Measurements from ENCODE around the gene FAM186B.
"Not testable (repeated sequence)": the region's sequence is repeated elsewhere in the genome, so short reads cannot be mapped to it uniquely, and the experiment has no call there.

Gene FAM186B

DNA sequence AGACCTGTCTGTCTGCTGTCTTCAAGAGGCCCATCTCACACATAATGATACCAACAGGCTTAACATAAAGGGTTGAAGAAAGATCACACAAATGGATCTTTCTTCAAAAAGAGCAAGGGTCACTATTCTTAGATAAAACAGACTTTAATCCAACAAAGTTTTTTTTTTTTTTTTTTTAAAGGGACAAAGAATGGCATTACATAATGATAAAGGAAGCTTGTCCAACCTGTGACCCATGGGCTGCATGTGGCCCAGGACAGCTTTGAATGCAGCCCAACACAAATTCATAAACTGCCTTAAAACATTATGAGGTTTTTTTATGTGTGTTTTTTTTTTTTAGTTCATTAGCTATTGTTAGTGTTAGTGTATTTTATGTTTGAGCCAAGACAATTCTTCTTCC, 6.8 kb upstream of the FAM186B start:
- in situ Hi-C loops (cut with HindIII; ENCODE audit: low sequenced_read_pairs): no loop called here
- no peak for TF ChIP-seq CTCF (IDR thresholded peaks at IDR 0.05; ENCODE audit: low read depth, low read length)
- H3K4me3 ChIP-seq (ENCODE audit: low read depth, low read length): no peak overlapping the region

GRCh38 chr12:49610785-49611184, 5.3 kb upstream of the FAM186B start:
- DNase-seq (ENCODE audit: low read depth, low spot score); in situ Hi-C loops (cut with HindIII; ENCODE audit: low sequenced_read_pairs); H3K4me3 ChIP-seq (ENCODE audit: low read depth, low read length): not testable (repeated sequence)

More for the DNA sequence above, 6.8 kb upstream of the FAM186B start:
- no peak for DNase-seq (ENCODE audit: low read depth, low spot score)

DNA sequence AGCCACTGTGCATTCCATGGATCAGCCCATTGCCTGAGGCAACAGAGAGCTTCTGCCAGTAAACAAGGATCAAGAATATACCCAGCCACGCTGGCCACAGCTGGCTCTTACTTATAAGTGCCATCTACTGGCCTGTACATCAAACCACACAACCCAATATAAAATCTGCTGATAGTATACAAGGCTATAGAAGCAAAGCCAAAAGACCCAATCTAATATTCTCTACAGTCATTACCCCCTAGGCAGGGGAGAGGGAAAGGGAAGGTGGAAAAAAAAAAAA, 4.4 kb upstream of the FAM186B start:
- in situ Hi-C loops (cut with HindIII; ENCODE audit: low sequenced_read_pairs): no loop called here
- no peak for DNase-seq (ENCODE audit: low read depth, low spot score)
- no peak for TF ChIP-seq CTCF (IDR thresholded peaks at IDR 0.05; ENCODE audit: low read depth, low read length)
- H3K4me3 ChIP-seq (ENCODE audit: low read depth, low read length): no peak overlapping the region

DNA sequence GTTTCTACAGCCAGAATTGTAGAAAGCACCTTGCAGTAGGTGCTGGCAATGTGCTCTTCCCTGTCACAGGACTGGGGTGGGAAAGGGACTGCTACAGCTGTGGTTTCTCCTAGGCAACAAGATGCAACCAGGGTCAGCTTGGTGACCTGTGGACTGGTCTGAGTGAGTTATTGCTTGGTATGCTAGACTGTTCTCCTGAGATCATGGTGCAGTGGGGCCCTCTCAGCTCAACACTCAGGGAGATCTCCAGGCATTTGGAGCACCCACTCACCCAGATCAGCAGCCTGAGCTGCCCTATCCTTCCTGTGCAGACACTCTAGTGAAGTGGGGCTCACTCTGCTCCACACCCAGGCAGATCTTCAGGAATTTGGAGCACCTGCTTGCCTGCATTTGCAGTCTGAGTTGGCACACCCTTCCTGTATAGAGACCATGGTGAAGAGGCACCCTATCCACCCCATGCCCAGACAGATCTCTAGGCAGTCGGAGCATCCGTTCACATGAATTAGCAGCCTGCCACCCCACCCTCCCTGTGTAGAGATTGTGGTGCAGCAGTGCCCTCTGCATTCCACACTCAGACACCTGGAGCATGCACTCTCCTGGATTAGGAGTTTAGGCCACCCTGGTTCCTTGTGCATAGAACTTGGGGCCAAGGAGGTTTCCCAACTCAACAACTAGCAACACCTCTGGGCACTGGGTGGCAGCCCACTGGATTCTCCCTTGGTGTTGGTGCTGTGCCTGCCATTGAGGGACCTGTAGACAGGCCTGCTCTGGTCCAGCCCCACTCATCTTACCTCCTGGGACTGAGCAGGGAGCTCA, 3.8 kb upstream of the FAM186B start:
- no peak for DNase-seq (ENCODE audit: low read depth, low spot score)
- H3K4me3 ChIP-seq (ENCODE audit: low read depth, low read length): no peak overlapping the region
- TF ChIP-seq CTCF (IDR thresholded peaks at IDR 0.05; ENCODE audit: low read depth, low read length): no peak
- in situ Hi-C loops (cut with HindIII; ENCODE audit: low sequenced_read_pairs): no loop called here

GRCh38 chr12:49604856-49605255, 583 bp downstream of the FAM186B start:
- no peak overlapping the region for H3K4me3 ChIP-seq (ENCODE audit: low read depth, low read length)
- no peak for TF ChIP-seq CTCF (IDR thresholded peaks at IDR 0.05; ENCODE audit: low read depth, low read length)
- in situ Hi-C loops (cut with HindIII; ENCODE audit: low sequenced_read_pairs): no loop called here
- no peak for DNase-seq (ENCODE audit: low read depth, low spot score)

DNA sequence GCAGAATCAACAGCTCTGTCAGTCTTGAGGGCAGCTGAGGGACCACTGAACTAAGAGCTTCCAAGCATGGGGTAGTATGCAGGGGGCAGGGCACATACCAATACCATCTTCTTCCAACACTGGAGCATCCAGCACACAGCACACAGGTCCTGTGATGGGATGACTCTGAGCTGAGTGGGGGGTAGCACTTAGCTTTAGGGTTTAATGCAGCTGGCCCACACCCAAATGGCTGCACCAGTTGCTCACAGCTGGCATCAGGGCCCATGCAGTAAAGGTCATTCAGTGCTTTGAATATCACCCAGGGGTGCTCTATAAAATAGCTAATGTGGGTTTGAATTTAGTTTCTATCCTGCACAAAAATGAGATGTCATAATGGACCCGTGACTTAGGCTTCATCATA, 1.7 kb downstream of the FAM186B start:
- in situ Hi-C loops (cut with HindIII; ENCODE audit: low sequenced_read_pairs): no loop called here
- no peak overlapping the region for H3K4me3 ChIP-seq (ENCODE audit: low read depth, low read length)
- no peak for TF ChIP-seq CTCF (IDR thresholded peaks at IDR 0.05; ENCODE audit: low read depth, low read length)
- no peak for DNase-seq (ENCODE audit: low read depth, low spot score)

GRCh38 chr12:49599961-49600360, 5.5 kb downstream of the FAM186B start:
- no peak for TF ChIP-seq CTCF (IDR thresholded peaks at IDR 0.05; ENCODE audit: low read depth, low read length)
- no peak for DNase-seq (ENCODE audit: low read depth, low spot score)
- in situ Hi-C loops (cut with HindIII; ENCODE audit: low sequenced_read_pairs): no loop called here
- H3K4me3 ChIP-seq (ENCODE audit: low read depth, low read length): no peak overlapping the region
